ENCODE data around the gene AFMID. TPM values are rescaled to one million over a fixed set of nuclear protein-coding genes. Genes with fewer than 3 reads are reported as not detected.

The AFMID gene
- total RNA-seq, 2 donors from 2014 or later: 1.5 to 2.9 TPM

DNA sequence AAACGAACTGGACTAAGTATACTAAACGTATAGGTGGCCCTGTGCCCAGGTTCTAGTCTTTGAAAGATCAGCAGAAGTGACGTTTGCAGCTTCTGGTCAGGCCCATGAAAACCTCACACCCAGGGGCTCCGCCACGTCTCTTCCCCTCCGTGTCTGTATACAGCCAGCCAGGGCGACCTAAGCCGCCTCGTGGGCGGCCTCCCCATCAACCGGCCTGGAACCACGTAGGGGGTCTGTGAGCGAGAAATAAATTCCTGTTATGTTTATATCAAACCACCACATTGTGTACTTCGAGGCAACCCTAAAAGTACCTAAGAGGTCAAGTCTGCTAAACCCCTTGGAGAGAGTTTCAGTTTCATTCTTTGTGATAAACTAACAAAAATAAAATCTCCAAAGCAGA is 7.1 kb upstream of the AFMID start:
- H3K36me3 Mint-ChIP-seq (ENCODE audit: low read depth): no peaks in the 10 kb centered on the region
- H3K27ac Mint-ChIP-seq: peak overlapping the region; percentile 71
- peak overlapping the region; percentile 19 for H3K4me3 Mint-ChIP-seq
- no peaks in the 10 kb centered on the region for H3K9me3 ChIP-seq (ENCODE audit: control insufficient read depth, low read length, poor library complexity, severe bottlenecking)
- DNase-seq (no peak), ATAC-seq (no peak)
- H3K4me1 Mint-ChIP-seq: peaks cover 11% of the 10 kb centered on the region
- no peaks in the 10 kb centered on the region for H3K27me3 Mint-ChIP-seq

GRCh38 chr17:78180508-78180907 is 6.7 kb upstream of the AFMID start:
- Mint-ChIP-seq H3K4me1 (peaks cover 11% of the 10 kb centered on the region), H3K4me3 (peak overlapping the region; percentile 19)
- H3K9me3 ChIP-seq (ENCODE audit: control insufficient read depth, low read length, poor library complexity, severe bottlenecking): no peaks in the 10 kb centered on the region

DNA sequence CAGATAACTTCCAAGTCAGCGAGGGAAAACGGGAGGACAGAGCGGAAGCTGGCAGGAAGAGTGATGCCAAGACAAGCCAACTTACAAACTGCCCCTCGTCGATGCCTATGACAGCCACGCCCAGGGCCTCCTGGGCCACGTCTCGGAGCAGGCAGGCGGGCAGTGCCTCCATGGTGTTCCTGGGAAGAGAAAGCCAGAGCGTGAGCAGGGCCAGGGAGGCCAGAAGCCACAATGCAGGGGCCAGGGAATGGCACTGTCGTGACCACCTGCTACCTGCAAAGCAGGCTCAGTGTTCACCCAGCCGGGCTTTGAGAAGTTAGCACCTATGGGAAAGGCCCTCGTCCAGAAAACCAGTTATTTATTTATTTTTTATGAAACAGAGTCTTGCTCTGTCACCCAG is 4.7 kb upstream of the AFMID start:
- Mint-ChIP-seq H3K4me3 (no peak overlapping the region), H3K27ac (no peak overlapping the region), H3K27me3 (no peaks in the 10 kb centered on the region), H3K36me3 (ENCODE audit: low read depth) (no peaks in the 10 kb centered on the region), H3K4me1 (peaks cover 17% of the 10 kb centered on the region)
- H3K9me3 ChIP-seq (ENCODE audit: control insufficient read depth, low read length, poor library complexity, severe bottlenecking): no peaks in the 10 kb centered on the region
- ATAC-seq (no peak), DNase-seq (no peak)

More at GRCh38 chr17:78180508-78180907, 6.7 kb upstream of the AFMID start:
- Mint-ChIP-seq H3K36me3 (ENCODE audit: low read depth) (no peaks in the 10 kb centered on the region), H3K27ac (peak overlapping the region; percentile 71), H3K27me3 (no peaks in the 10 kb centered on the region)
- no peak for DNase-seq
- no peak for ATAC-seq

DNA sequence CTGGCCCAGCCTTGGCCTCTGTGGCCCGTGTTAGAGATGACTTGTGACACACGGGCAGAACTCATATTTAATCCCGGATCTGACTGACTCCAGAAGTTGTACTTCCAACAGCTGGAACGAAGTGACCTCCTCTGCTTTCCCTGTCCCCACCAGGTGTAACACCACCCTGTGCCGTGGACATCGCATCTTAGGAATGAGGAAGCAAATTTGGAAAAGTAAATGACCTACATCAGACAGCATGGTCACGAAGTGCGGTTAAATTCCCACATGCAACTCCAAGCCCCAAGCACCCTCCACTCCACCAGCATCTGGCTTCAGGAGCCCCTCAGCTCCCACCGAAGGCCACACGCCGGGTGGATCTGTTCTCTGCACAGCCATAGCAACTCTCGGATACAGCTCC is 3.2 kb upstream of the AFMID start:
- Mint-ChIP-seq H3K4me3 (no peak overlapping the region), H3K36me3 (ENCODE audit: low read depth) (no peaks in the 10 kb centered on the region), H3K27me3 (no peaks in the 10 kb centered on the region), H3K4me1 (peaks cover 17% of the 10 kb centered on the region), H3K27ac (no peak overlapping the region)
- DNase-seq: no peak
- H3K9me3 ChIP-seq (ENCODE audit: control insufficient read depth, low read length, poor library complexity, severe bottlenecking): no peaks in the 10 kb centered on the region
- no peak for ATAC-seq

- Mint-ChIP-seq H3K36me3 (ENCODE audit: low read depth) (no peaks in the 10 kb centered on the region), H3K4me3 (no peak overlapping the region), H3K27ac (no peak overlapping the region), H3K4me1 (peaks cover 17% of the 10 kb centered on the region), H3K27me3 (no peaks in the 10 kb centered on the region)
- ATAC-seq (no peak), DNase-seq (no peak)
- no peaks in the 10 kb centered on the region for H3K9me3 ChIP-seq (ENCODE audit: control insufficient read depth, low read length, poor library complexity, severe bottlenecking)
Observed at GRCh38 chr17:78184351-78184750, 2.8 kb upstream of the AFMID start.

- no peak overlapping the region for H3K27ac Mint-ChIP-seq
- H3K9me3 ChIP-seq (ENCODE audit: control insufficient read depth, low read length, poor library complexity, severe bottlenecking): no peaks in the 10 kb centered on the region
- no peaks in the 10 kb centered on the region for H3K36me3 Mint-ChIP-seq (ENCODE audit: low read depth)
- DNase-seq: no peak
- no peak for ATAC-seq
- no peaks in the 10 kb centered on the region for H3K27me3 Mint-ChIP-seq
- peak overlapping the region; percentile 43 for H3K4me3 Mint-ChIP-seq
- H3K4me1 Mint-ChIP-seq: peaks cover 17% of the 10 kb centered on the region
Observed at GRCh38 chr17:78184868-78185267, 2.3 kb upstream of the AFMID start.

- H3K27ac Mint-ChIP-seq: no peak overlapping the region
- peaks cover 14% of the 10 kb centered on the region for H3K4me1 Mint-ChIP-seq
- DNase-seq: no peak
- ATAC-seq: no peak
- H3K27me3 Mint-ChIP-seq: no peaks in the 10 kb centered on the region
- peak overlapping the region; percentile 87 for H3K4me3 Mint-ChIP-seq
- no peaks in the 10 kb centered on the region for H3K36me3 Mint-ChIP-seq (ENCODE audit: low read depth)
- no peaks in the 10 kb centered on the region for H3K9me3 ChIP-seq (ENCODE audit: control insufficient read depth, low read length, poor library complexity, severe bottlenecking)
Observed at GRCh38 chr17:78185981-78186691, 1.0 kb upstream of the AFMID start.

DNA sequence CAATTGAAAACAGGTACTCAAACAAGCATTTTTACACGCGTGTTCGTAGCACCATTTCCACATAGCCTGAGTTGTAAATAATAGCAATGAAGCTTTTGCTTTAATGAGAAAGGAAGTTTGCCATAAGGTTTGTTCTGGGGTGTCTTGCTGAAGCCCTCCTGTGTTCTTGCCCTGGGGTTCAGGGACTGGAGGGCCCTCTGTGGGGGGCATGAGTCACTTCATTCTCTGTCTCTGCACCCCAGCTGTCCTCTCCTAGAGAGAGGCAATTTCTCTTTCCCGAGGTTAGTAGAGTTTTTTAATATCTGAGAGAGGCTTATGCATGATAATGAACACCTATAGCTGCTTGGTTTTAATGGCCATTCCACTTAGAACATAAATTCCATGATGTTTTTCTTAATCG is 9.6 kb downstream of the AFMID start:
- H3K4me1 Mint-ChIP-seq: peaks cover 2% of the 10 kb centered on the region

DNA sequence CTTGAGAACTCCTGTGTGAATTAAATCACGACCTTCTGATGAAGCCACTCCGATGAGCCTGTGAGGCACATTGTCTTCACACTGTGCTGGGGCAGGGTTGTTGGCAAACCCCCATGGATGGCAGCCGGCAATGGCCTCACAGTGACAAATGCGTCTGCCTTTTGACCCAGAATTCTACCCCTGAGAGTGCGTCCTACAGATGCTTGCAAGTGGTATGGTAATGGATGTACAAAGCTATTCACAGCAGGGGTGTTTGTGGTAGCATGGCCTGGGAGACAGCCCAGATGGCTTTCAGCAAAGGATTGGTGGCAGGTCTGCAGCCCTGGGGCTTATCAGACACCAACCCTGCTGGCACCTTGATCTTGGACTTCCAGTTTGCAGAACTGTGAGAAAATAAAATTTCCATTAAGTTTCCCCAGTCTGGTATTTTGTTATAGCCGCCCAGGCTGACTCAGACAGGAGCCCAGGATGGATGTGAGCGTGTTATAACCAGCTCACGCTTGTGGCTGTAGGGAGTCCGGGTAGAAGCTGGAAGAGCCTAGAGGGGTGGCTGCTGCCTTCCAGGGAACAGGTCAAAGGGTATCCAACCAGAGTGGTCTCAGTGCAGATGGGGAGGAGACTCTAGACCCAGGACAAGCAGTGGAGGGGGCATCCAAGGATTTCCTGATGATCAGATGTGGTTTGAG is 10.1 kb downstream of the AFMID start:
- H3K9me3 ChIP-seq (ENCODE audit: control insufficient read depth, low read length, poor library complexity, severe bottlenecking): no peaks in the 10 kb centered on the region
- no peak for ATAC-seq
- H3K36me3 Mint-ChIP-seq (ENCODE audit: low read depth): no peaks in the 10 kb centered on the region
- H3K27ac Mint-ChIP-seq: no peak overlapping the region
- no peaks in the 10 kb centered on the region for H3K27me3 Mint-ChIP-seq
- DNase-seq: no peak
- H3K4me3 Mint-ChIP-seq: no peak overlapping the region
- peaks cover 2% of the 10 kb centered on the region for H3K4me1 Mint-ChIP-seq

More for the DNA sequence above, 9.6 kb downstream of the AFMID start:
- H3K9me3 ChIP-seq (ENCODE audit: control insufficient read depth, low read length, poor library complexity, severe bottlenecking): no peaks in the 10 kb centered on the region
- H3K27ac Mint-ChIP-seq: no peak overlapping the region
- no peaks in the 10 kb centered on the region for H3K36me3 Mint-ChIP-seq (ENCODE audit: low read depth)
- ATAC-seq (no peak), DNase-seq (no peak)
- no peaks in the 10 kb centered on the region for H3K27me3 Mint-ChIP-seq
- no peak overlapping the region for H3K4me3 Mint-ChIP-seq

DNA sequence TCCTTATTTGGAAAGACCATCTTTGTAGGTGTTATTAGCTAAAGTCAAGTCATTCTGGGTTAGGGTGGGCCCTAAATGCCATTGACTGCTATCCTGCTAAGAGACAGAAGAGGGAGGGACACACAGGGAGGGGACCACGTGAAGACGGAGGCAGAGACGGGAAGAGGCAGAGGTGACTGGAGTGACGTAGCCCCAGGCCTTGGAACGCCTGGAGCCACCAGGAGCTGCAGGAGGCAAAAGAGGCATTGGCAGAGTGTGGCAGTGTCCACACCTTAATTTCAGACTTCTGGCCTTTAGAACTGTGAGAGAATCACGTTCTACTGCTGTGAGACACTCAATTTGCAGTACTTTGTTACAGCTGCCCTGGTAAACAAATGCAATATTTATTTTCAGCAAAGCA is 13.3 kb downstream of the AFMID start:
- no peaks in the 10 kb centered on the region for H3K27me3 Mint-ChIP-seq

DNA sequence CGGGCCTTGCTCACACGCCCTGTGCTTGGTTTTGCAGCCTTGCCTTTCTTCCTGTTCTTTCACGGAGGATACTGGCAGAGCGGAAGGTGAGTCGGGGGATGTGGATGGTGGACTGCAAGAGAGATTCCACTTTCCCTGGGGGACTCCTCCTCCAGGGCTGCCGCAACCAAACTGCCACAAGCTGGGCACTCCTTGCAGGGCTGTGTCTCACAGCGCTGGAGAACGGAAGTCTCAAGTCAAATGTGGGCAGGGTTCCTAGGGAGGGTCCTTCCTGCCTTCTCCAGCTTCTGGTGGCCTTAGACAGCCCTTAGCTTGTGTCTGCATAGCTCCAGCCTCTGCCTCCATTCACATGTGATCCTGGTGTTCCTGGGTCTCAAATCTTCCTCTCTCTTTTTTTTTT is 15.5 kb downstream of the AFMID start:
- Mint-ChIP-seq H3K27me3 (no peaks in the 10 kb centered on the region), H3K27ac (no peak overlapping the region), H3K36me3 (ENCODE audit: low read depth) (no peaks in the 10 kb centered on the region), H3K4me3 (no peak overlapping the region), H3K4me1 (peaks cover 3% of the 10 kb centered on the region)
- H3K9me3 ChIP-seq (ENCODE audit: control insufficient read depth, low read length, poor library complexity, severe bottlenecking): no peaks in the 10 kb centered on the region
- DNase-seq (no peak), ATAC-seq (no peak)

More for the DNA sequence above, 13.3 kb downstream of the AFMID start:
- no peaks in the 10 kb centered on the region for H3K9me3 ChIP-seq (ENCODE audit: control insufficient read depth, low read length, poor library complexity, severe bottlenecking)
- Mint-ChIP-seq H3K4me1 (no peaks in the 10 kb centered on the region), H3K36me3 (ENCODE audit: low read depth) (no peaks in the 10 kb centered on the region), H3K4me3 (no peak overlapping the region), H3K27ac (no peak overlapping the region)
- DNase-seq (no peak), ATAC-seq (no peak)

GRCh38 chr17:78204387-78205123 is 17.4 kb downstream of the AFMID start:
- ATAC-seq (no peak), DNase-seq (no peak)
- Mint-ChIP-seq H3K36me3 (ENCODE audit: low read depth) (no peaks in the 10 kb centered on the region), H3K27me3 (no peaks in the 10 kb centered on the region), H3K4me1 (peaks cover 3% of the 10 kb centered on the region), H3K27ac (no peak overlapping the region), H3K4me3 (no peak overlapping the region)
- no peaks in the 10 kb centered on the region for H3K9me3 ChIP-seq (ENCODE audit: control insufficient read depth, low read length, poor library complexity, severe bottlenecking)

DNA sequence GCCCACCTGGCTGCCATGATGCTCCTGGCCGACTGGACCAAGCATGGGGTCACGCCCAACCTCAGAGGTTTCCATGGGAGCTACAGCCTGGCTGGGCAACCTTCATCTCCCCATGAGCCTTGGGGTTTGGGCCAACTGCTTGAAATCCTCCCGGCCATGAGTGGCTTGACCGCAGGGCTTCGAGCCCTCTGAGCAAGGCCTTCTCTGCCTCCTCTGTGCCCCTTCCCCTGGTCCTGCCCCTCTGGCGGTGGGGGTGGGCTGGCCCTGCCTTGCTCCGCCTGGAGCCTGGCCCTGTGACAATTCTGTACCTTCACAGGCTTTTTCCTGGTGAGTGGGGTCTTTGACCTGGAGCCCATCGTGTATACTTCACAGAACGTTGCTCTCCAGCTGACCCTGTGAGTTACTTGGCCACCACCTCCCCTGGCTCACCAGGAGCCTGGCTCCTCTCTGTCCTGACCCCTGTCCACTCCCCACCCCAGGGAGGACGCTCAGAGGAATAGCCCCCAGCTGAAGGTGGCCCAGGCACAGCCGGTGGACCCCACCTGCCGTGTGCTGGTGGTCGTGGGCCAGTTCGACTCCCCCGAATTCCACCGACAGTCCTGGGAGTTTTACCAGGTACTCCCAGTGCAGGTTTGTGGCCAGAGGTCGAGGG is 18.1 kb downstream of the AFMID start:
- H3K36me3 Mint-ChIP-seq (ENCODE audit: low read depth): no peaks in the 10 kb centered on the region
- H3K27ac Mint-ChIP-seq: no peak overlapping the region
- H3K4me1 Mint-ChIP-seq: peaks cover 3% of the 10 kb centered on the region
- no peaks in the 10 kb centered on the region for H3K27me3 Mint-ChIP-seq
- no peak overlapping the region for H3K4me3 Mint-ChIP-seq
- no peak for DNase-seq
- H3K9me3 ChIP-seq (ENCODE audit: control insufficient read depth, low read length, poor library complexity, severe bottlenecking): no peaks in the 10 kb centered on the region
- ATAC-seq: no peak

Data from T-helper 17 cell (primary cell).